Activated naive CD4-positive, alpha-beta T cell treated with anti-CD3 and anti-CD28 coated beads, Interleukin-2, amount 50 U/mL, for 24 hours (primary cell): ENCODE measurements around the gene NAA10.

Source experiments
- H3K27ac Mint-ChIP-seq: one replicate; pipeline ENCODE4 v1.8.0; 2021; ENCODE audit warnings: mild to moderate bottlenecking, mixed read lengths
- H3K27me3 Mint-ChIP-seq: one replicate; pipeline ENCODE4 v1.8.0; 2021; ENCODE audit warnings: mixed read lengths
- H3K36me3 Mint-ChIP-seq: one replicate; pipeline ENCODE4 v1.8.0; 2021; ENCODE audit warnings: mixed read lengths
- H3K4me1 Mint-ChIP-seq: one replicate; pipeline ENCODE4 v1.8.0; 2021; ENCODE audit warnings: mixed read lengths
- H3K4me3 Mint-ChIP-seq: one replicate; pipeline ENCODE4 v1.8.0; 2021; ENCODE audit warnings: mild to moderate bottlenecking, mixed read lengths
- H3K9me3 Mint-ChIP-seq: one replicate; pipeline ENCODE4 v1.8.0; 2021; ENCODE audit warnings: mixed read lengths

Gene NAA10

GRCh38 chrX:153944800-153945150 is 9.9 kb upstream of the NAA10 start:
- H3K27me3 Mint-ChIP-seq = no peaks in the 10 kb centered on the region
- peaks cover 3% of the 10 kb centered on the region for H3K36me3 Mint-ChIP-seq
- H3K4me1 Mint-ChIP-seq = peaks cover 25% of the 10 kb centered on the region
- peak overlapping the region; percentile 4 for H3K27ac Mint-ChIP-seq
- H3K4me3 Mint-ChIP-seq = peak overlapping the region; percentile 11
- no peaks in the 10 kb centered on the region for H3K9me3 Mint-ChIP-seq

- H3K9me3 Mint-ChIP-seq = no peaks in the 10 kb centered on the region
- H3K36me3 Mint-ChIP-seq = peaks cover 3% of the 10 kb centered on the region
- H3K27ac Mint-ChIP-seq = peak within 1 kb of the TSS; percentile 80
- H3K4me3 Mint-ChIP-seq = peak within 1 kb of the TSS; percentile 79
- H3K27me3 Mint-ChIP-seq = no peaks in the 10 kb centered on the region
- H3K4me1 Mint-ChIP-seq = peaks cover 25% of the 10 kb centered on the region
Observed at GRCh38 chrX:153944140-153944799, 9.4 kb upstream of the NAA10 start, which contains the start of gene RENBP. Gene RENBP (minus strand): TSS chrX:153944643. CDS start chrX:153944610, 33 bp downstream.

GRCh38 chrX:153941336-153942252 is 6.8 kb upstream of the NAA10 start:
- Mint-ChIP-seq H3K4me3 (peak overlapping the region; percentile 79), H3K4me1 (peaks cover 14% of the 10 kb centered on the region), H3K9me3 (no peaks in the 10 kb centered on the region), H3K27ac (peak overlapping the region; percentile 69), H3K36me3 (no peaks in the 10 kb centered on the region), H3K27me3 (no peaks in the 10 kb centered on the region)

GRCh38 chrX:153939573-153939972 is 4.7 kb upstream of the NAA10 start:
- Mint-ChIP-seq H3K27me3 (no peaks in the 10 kb centered on the region), H3K36me3 (no peaks in the 10 kb centered on the region), H3K9me3 (no peaks in the 10 kb centered on the region), H3K4me1 (peaks cover 16% of the 10 kb centered on the region), H3K4me3 (no peak overlapping the region), H3K27ac (no peak overlapping the region)

GRCh38 chrX:153938226-153938786 is 3.5 kb upstream of the NAA10 start:
- Mint-ChIP-seq H3K36me3 (no peaks in the 10 kb centered on the region), H3K27me3 (no peaks in the 10 kb centered on the region), H3K27ac (no peak overlapping the region), H3K4me1 (peaks cover 20% of the 10 kb centered on the region), H3K4me3 (no peak overlapping the region), H3K9me3 (no peaks in the 10 kb centered on the region)

GRCh38 chrX:153937056-153937455 is 2.2 kb upstream of the NAA10 start:
- H3K27ac Mint-ChIP-seq = peak overlapping the region; percentile 68

GRCh38 chrX:153935326-153935851 is 552 bp upstream of the NAA10 start:
- Mint-ChIP-seq H3K4me3 (peak overlapping the region; percentile 79), H3K36me3 (peaks cover 4% of the 10 kb centered on the region), H3K9me3 (no peaks in the 10 kb centered on the region), H3K4me1 (peaks cover 18% of the 10 kb centered on the region), H3K27me3 (no peaks in the 10 kb centered on the region), H3K27ac (peak overlapping the region; percentile 74)

More at GRCh38 chrX:153937056-153937455, 2.2 kb upstream of the NAA10 start:
- Mint-ChIP-seq H3K27me3 (no peaks in the 10 kb centered on the region), H3K9me3 (no peaks in the 10 kb centered on the region), H3K36me3 (no peaks in the 10 kb centered on the region), H3K4me1 (peaks cover 20% of the 10 kb centered on the region), H3K4me3 (no peak overlapping the region)

GRCh38 chrX:153934148-153934761 is 582 bp downstream of the NAA10 start:
- Mint-ChIP-seq H3K9me3 (no peaks in the 10 kb centered on the region), H3K4me3 (peak overlapping the region; percentile 88), H3K4me1 (peaks cover 16% of the 10 kb centered on the region), H3K27me3 (no peaks in the 10 kb centered on the region), H3K27ac (peak overlapping the region; percentile 84), H3K36me3 (peaks cover 4% of the 10 kb centered on the region)

GRCh38 chrX:153933748-153934147 is 1.1 kb downstream of the NAA10 start:
- Mint-ChIP-seq H3K27ac (peak overlapping the region; percentile 84), H3K36me3 (peaks cover 4% of the 10 kb centered on the region), H3K4me3 (peak overlapping the region; percentile 88), H3K4me1 (peaks cover 20% of the 10 kb centered on the region), H3K9me3 (no peaks in the 10 kb centered on the region), H3K27me3 (no peaks in the 10 kb centered on the region)

- H3K36me3 Mint-ChIP-seq = peaks cover 6% of the 10 kb centered on the region
- no peaks in the 10 kb centered on the region for H3K27me3 Mint-ChIP-seq
- H3K9me3 Mint-ChIP-seq = no peaks in the 10 kb centered on the region
- peak overlapping the region; percentile 51 for H3K4me3 Mint-ChIP-seq
- no peak overlapping the region for H3K27ac Mint-ChIP-seq
- peaks cover 24% of the 10 kb centered on the region for H3K4me1 Mint-ChIP-seq
Observed at GRCh38 chrX:153932220-153932915, 2.5 kb downstream of the NAA10 start.

- H3K36me3 Mint-ChIP-seq = peaks cover 6% of the 10 kb centered on the region
- no peaks in the 10 kb centered on the region for H3K9me3 Mint-ChIP-seq
- H3K4me3 Mint-ChIP-seq = no peak overlapping the region
- peaks cover 24% of the 10 kb centered on the region for H3K4me1 Mint-ChIP-seq
- no peak overlapping the region for H3K27ac Mint-ChIP-seq
- H3K27me3 Mint-ChIP-seq = no peaks in the 10 kb centered on the region
Observed at GRCh38 chrX:153931748-153932147, 3.1 kb downstream of the NAA10 start.

GRCh38 chrX:153931151-153931550 is 3.7 kb downstream of the NAA10 start:
- Mint-ChIP-seq H3K27ac (peak overlapping the region; percentile 88), H3K4me3 (no peak overlapping the region), H3K36me3 (peaks cover 6% of the 10 kb centered on the region)

GRCh38 chrX:153930011-153930910 is 4.6 kb downstream of the NAA10 start:
- no peaks in the 10 kb centered on the region for H3K27me3 Mint-ChIP-seq
- H3K4me3 Mint-ChIP-seq = no peak overlapping the region
- H3K4me1 Mint-ChIP-seq = peaks cover 20% of the 10 kb centered on the region
- no peaks in the 10 kb centered on the region for H3K9me3 Mint-ChIP-seq
- peaks cover 6% of the 10 kb centered on the region for H3K36me3 Mint-ChIP-seq
- H3K27ac Mint-ChIP-seq = no peak overlapping the region

More at GRCh38 chrX:153931151-153931550, 3.7 kb downstream of the NAA10 start:
- H3K4me1 Mint-ChIP-seq = peaks cover 20% of the 10 kb centered on the region
- no peaks in the 10 kb centered on the region for H3K27me3 Mint-ChIP-seq
- no peaks in the 10 kb centered on the region for H3K9me3 Mint-ChIP-seq

GRCh38 chrX:153929576-153929975 is 5.3 kb downstream of the NAA10 start:
- H3K27ac Mint-ChIP-seq = no peak overlapping the region

More at GRCh38 chrX:153929576-153929975, 5.3 kb downstream of the NAA10 start:
- Mint-ChIP-seq H3K4me1 (peaks cover 24% of the 10 kb centered on the region), H3K9me3 (no peaks in the 10 kb centered on the region), H3K4me3 (no peak overlapping the region), H3K27me3 (no peaks in the 10 kb centered on the region), H3K36me3 (peaks cover 6% of the 10 kb centered on the region)
